ENCODE results near the gene MYO5A.

The MYO5A gene

GRCh38 chr15:52361494-52361893, 167.2 kb downstream of the MYO5A start:
- DNase-seq (ENCODE audit: low read depth): no peak

GRCh38 chr15:52360229-52361203, 168.2 kb downstream of the MYO5A start:
- DNase-seq (ENCODE audit: low read depth): no peak

GRCh38 chr15:52359722-52360121, 169.0 kb downstream of the MYO5A start:
- no peak for DNase-seq (ENCODE audit: low read depth)

GRCh38 chr15:52357949-52358348, 170.7 kb downstream of the MYO5A start:
- DNase-seq (ENCODE audit: low read depth): no peak

GRCh38 chr15:52352086-52352485, 176.6 kb downstream of the MYO5A start:
- no peak for DNase-seq (ENCODE audit: low read depth)

GRCh38 chr15:52351206-52351908, 177.3 kb downstream of the MYO5A start:
- DNase-seq (ENCODE audit: low read depth): peak; percentile 64

- no peak for DNase-seq (ENCODE audit: low read depth)
These were observed 178.3 kb downstream of the MYO5A start for GRCh38 chr15:52350423-52350822.

GRCh38 chr15:52349052-52349700, 179.5 kb downstream of the MYO5A start:
- DNase-seq (ENCODE audit: low read depth): peak; percentile 50

GRCh38 chr15:52348056-52348745, 180.5 kb downstream of the MYO5A start:
- DNase-seq (ENCODE audit: low read depth): no peak

- DNase-seq (ENCODE audit: low read depth): no peak
These were observed 184.1 kb downstream of the MYO5A start for GRCh38 chr15:52344592-52344991.

- peak; percentile 28 for DNase-seq (ENCODE audit: low read depth)
These were observed 184.8 kb downstream of the MYO5A start for GRCh38 chr15:52343831-52344230.

- DNase-seq (ENCODE audit: low read depth): no peak
These were observed 188.6 kb downstream of the MYO5A start for GRCh38 chr15:52340093-52340492.

- DNase-seq (ENCODE audit: low read depth): no peak
These were observed 189.8 kb downstream of the MYO5A start for GRCh38 chr15:52338891-52339290.

GRCh38 chr15:52338058-52338457, 190.6 kb downstream of the MYO5A start:
- DNase-seq (ENCODE audit: low read depth): no peak

- DNase-seq (ENCODE audit: low read depth): peak; percentile 25
These were observed 191.4 kb downstream of the MYO5A start for GRCh38 chr15:52337198-52337853.

GRCh38 chr15:52336529-52336928, 192.2 kb downstream of the MYO5A start:
- no peak for DNase-seq (ENCODE audit: low read depth)

GRCh38 chr15:52334491-52335160, 194.1 kb downstream of the MYO5A start:
- DNase-seq (ENCODE audit: low read depth): peak; percentile 42

- DNase-seq (ENCODE audit: low read depth): no peak
These were observed 197.0 kb downstream of the MYO5A start for GRCh38 chr15:52331490-52332240.

- no peak for DNase-seq (ENCODE audit: low read depth)
These were observed 198.7 kb downstream of the MYO5A start for GRCh38 chr15:52329987-52330386.

- DNase-seq (ENCODE audit: low read depth): no peak
These were observed 199.5 kb downstream of the MYO5A start for GRCh38 chr15:52329150-52329549.
